Activated T-helper 1 cell treated with Interleukin-2 at 50 U/mL for 16 hours (primary cell): ENCODE results near the gene PLXNB2.
"Not testable (repeated sequence)": the region's sequence is repeated elsewhere in the genome, so short reads cannot be mapped to it uniquely, and the experiment has no call there.

Source experiments
- DNase-seq: peaks from one replicate; pipeline ENCODE4 v3.0.0-alpha.2; 2020; ENCODE audit warnings: low read depth

PLXNB2 gene, protein sequence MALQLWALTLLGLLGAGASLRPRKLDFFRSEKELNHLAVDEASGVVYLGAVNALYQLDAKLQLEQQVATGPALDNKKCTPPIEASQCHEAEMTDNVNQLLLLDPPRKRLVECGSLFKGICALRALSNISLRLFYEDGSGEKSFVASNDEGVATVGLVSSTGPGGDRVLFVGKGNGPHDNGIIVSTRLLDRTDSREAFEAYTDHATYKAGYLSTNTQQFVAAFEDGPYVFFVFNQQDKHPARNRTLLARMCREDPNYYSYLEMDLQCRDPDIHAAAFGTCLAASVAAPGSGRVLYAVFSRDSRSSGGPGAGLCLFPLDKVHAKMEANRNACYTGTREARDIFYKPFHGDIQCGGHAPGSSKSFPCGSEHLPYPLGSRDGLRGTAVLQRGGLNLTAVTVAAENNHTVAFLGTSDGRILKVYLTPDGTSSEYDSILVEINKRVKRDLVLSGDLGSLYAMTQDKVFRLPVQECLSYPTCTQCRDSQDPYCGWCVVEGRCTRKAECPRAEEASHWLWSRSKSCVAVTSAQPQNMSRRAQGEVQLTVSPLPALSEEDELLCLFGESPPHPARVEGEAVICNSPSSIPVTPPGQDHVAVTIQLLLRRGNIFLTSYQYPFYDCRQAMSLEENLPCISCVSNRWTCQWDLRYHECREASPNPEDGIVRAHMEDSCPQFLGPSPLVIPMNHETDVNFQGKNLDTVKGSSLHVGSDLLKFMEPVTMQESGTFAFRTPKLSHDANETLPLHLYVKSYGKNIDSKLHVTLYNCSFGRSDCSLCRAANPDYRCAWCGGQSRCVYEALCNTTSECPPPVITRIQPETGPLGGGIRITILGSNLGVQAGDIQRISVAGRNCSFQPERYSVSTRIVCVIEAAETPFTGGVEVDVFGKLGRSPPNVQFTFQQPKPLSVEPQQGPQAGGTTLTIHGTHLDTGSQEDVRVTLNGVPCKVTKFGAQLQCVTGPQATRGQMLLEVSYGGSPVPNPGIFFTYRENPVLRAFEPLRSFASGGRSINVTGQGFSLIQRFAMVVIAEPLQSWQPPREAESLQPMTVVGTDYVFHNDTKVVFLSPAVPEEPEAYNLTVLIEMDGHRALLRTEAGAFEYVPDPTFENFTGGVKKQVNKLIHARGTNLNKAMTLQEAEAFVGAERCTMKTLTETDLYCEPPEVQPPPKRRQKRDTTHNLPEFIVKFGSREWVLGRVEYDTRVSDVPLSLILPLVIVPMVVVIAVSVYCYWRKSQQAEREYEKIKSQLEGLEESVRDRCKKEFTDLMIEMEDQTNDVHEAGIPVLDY (N-terminal part only)

DNA sequence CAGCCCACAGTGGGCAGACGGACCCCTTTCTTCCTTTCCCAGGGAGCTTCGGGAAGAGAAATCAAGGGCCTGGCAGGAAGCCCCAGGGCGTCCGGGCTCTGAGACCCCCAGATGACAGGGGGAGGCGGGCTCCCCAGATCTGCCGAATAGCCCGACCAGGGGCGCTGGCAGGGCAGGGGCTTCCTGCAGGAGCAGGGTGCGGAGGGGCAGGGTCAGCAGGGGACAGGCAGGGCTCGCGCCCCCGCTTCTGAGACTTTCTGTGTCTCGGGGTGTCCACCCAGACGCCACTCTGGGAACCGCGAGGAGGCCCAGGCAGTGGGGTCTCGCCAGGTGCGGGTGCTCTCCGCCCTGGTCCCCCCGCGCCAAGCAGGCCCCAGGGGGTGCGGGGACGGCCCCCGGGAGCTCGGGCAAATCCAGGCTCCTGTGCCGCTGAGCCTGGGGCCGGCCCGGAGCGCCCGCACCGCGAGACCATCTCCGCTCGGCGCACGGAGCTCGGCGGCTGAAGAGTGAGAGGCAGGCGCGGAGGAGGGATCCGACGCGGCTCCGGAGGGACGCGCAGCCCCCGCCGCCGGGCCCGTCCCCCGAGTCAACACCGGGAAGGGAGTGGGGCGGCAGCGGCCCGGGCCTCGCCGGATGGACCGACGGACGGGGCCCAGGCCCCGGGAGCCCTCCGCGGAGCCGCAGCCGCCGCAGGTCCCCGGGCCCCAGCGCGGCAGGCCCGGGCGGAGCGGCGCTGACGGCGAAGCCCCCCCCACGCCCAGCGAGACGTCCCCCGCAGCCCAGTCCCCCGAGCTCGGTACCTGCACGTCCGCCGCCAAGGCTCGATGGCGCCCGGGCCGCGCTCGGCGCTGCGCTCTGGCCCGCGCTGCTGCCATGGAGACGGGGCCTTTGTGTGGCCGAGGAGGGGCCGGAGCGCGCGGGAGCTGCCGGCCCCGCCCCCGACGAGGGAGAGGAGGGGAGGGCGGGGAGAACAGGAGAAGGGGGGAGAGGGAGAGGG, at the start of gene PLXNB2:
PLXNB2 (minus strand) TSS at position 894 of the 997 bp plus-strand sequence. CDS start 17,062 bp downstream, outside the sequence.
- no peak for DNase-seq

DNA sequence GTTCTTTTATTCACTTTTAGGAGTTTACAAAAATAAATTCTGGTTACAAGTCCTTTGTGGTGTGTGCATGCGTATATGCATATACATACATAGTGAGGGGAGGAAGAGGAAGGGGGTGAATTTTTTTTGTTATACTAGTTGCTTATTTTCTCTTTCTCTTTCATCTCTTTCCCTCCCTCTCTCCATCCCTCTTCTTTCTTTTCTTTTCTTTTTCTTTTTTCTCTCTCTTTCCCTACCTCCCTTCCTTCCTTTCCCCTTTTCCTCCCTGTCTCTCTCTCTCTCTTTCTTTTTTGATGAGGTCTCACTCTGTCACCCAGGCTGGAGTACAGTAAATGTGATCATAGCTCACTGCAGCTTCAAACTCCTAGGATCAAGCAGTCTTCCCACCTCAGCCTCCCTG, 49.8 kb upstream of the PLXNB2 start:
- DNase-seq = no peak

GRCh38 chr22:50356186-50356585, 48.7 kb upstream of the PLXNB2 start:
- DNase-seq = no peak

- DNase-seq = no peak
Measured at GRCh38 chr22:50348058-50348457, 40.6 kb upstream of the PLXNB2 start.

- DNase-seq = no peak
Measured at GRCh38 chr22:50347157-50347556, 39.7 kb upstream of the PLXNB2 start.

DNA sequence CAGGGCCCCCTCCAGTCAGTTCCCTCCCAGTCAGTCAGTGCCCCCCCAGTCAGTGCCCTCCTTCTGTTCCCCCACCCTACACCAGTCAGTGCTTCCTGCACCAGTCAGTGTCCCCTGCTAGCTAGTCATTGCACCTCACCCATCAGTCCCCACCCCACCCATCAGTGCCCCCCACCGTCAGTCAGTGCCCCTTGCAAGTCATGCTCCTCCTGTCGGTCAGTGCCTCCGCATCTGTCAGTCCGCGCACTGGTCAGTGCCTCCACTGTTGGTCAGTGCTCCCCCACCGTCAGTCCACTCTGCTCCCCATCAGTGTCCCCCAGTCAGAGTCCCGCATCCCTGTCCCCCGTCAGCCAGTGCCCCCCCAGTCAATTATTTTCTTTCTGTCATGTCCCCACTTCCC, 39.0 kb upstream of the PLXNB2 start:
- DNase-seq = no peak

GRCh38 chr22:50343541-50343935, 36.1 kb upstream of the PLXNB2 start:
- no peak for DNase-seq

DNA sequence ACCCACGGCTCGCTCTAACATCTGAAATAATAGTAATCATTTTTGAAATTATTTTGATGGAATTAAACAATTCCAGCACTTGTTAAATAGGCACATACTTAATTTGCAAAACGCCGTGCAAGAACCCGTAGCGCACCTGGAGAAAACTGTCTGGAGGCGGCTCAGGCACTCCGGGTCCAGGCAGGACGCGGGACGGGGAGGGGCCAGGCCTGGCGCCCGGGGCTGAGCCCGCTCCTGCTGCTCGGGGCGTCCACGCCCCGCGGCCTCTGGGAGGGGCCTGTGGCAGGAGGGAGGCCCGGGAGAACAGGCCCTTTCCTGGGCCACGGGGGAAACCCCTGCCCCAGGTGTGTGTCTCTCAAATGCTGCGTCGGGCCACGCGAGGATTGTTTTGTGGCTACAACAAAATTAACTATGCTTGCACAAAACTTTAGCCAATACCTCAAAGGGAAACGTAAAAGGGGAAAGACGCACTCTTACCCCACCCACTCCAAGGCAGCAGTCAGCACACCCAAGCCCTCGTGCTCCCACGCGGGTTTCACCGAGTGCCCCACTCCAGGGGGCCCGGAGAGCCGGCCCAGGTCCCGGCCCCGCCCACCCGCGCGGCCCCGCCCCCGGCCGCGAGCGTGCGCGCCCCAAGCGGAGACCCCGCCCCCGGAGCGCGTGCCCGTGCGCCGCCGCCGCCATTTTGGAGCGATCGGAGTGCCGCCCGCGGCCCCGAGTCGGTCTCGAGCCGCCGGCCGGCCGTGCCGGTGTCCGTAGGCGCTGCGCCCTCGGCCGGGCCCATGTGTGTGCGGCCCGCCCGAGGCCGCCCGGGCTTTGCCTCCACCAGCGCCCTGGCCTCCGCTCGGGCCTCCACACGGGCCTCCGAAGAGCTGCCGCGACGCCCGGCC, 35.5 kb upstream of the PLXNB2 start, which contains the start of gene PPP6R2:
PPP6R2 (plus strand) TSS at position 677 of the 890 bp plus-strand sequence. CDS start 50,582 bp downstream, outside the sequence.
- DNase-seq = peak; percentile 88

- DNase-seq = peak; percentile 75
Measured at GRCh38 chr22:50341977-50342650, 34.7 kb upstream of the PLXNB2 start.

GRCh38 chr22:50339945-50340879, 32.8 kb upstream of the PLXNB2 start:
- DNase-seq = no peak

- no peak for DNase-seq
Measured at GRCh38 chr22:50338860-50339462, 31.5 kb upstream of the PLXNB2 start.

GRCh38 chr22:50338042-50338573, 30.7 kb upstream of the PLXNB2 start:
- DNase-seq = no peak

DNA sequence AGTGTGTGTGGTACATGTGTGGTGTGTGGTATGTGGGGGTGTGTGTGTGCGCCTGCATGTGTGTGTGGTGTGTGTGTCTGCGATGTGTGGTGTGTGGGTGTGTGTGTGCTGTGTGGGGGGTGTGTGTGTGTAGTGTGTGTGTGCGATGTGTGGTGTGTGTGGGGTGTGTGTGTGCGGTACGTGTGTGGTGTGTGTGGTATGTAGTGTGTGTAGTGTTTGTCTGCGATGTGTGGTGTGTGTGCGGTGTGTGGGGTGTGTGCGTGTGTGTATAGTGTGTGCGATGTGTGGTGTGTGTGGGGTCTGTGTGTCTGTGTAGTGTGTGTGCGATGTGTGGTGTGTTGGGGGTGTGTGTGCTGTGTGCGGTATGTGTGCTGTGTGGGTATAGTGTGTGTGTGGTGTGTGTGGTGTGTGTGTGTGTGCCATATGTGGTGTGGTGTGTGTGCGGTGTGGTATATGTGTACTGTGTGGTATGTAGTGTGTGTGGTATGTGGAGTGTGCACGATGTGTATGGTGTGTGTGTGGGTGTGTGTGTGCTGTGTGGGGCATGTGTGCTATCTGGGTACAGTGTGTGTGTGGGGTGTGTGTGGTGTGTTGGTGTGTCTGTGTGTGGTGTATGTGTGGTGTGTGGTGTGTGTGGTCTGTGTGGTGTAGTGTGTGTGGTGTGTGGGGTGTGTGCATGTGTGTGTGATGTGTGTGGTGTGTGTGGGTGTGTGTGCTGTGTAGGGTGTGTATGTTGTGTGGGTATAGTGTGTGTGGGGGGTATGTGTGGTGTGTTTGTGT, 30.0 kb upstream of the PLXNB2 start:
- DNase-seq = no peak

GRCh38 chr22:50334433-50334832, 27.0 kb upstream of the PLXNB2 start:
- not testable (repeated sequence) for DNase-seq

- no peak for DNase-seq
Measured at GRCh38 chr22:50329236-50329635, 21.8 kb upstream of the PLXNB2 start.

GRCh38 chr22:50327711-50328019, 20.2 kb upstream of the PLXNB2 start:
- no peak for DNase-seq
